K562 (cell line): ENCODE results near the gene FAM24A. TPM values are rescaled to one million over a fixed set of nuclear protein-coding genes. Genes with fewer than 3 reads are reported as not detected.

Experiments
- CBX3 ChIP-seq, 2 experiments: IDR thresholded peaks; 1 replicate in 1 of 2; 2 replicates in 1 of 2; pipeline ENCODE4 v1.6.1; 2012; ENCODE audit warnings: inconsistent platforms in 2 of 2, low read length in 2 of 2, borderline replicate concordance in 1 of 2, control low read depth in 1 of 2
- CCNT2 ChIP-seq: IDR thresholded peaks from 2 replicates; pipeline ENCODE4 v1.6.1; 2011; ENCODE audit warnings: borderline replicate concordance, low read depth, mild to moderate bottlenecking, moderate library complexity, mixed read lengths, low read length; ENCODE audit not compliant: insufficient read length; ENCODE audit errors: extremely low read depth
- E2F8 ChIP-seq: fragments of 450-650 bp; IDR thresholded peaks from 2 replicates; pipeline ENCODE4 v1.7.1; 2018; ENCODE audit warnings: mild to moderate bottlenecking, low read depth; ENCODE audit not compliant: partially characterized antibody
- ETV6 ChIP-seq, 3 experiments: fragments of 150-350 bp in 1 of 3; sonication (generic) in 1 of 3; formaldehyde crosslinking in 1 of 3; IDR thresholded peaks; 2 replicates each; pipeline versions ENCODE4 v1.6.1 to v1.8.0; 2014 to 2022; ENCODE audit warnings: borderline replicate concordance in 2 of 3, low read depth in 2 of 3, antibody characterized with exemption in 1 of 3, low read length in 1 of 3, mild to moderate bottlenecking in 1 of 3, missing genetic modification reagents in 1 of 3
- HMG20A ChIP-seq: fragments of 450-650 bp; formaldehyde crosslinking; conservative IDR thresholded peaks from 2 replicates; pipeline ENCODE4 v1.4.0; 2020; ENCODE audit warnings: mild to moderate bottlenecking, mixed read lengths
- POLR2H ChIP-seq: IDR thresholded peaks from 2 replicates; pipeline ENCODE4 v1.6.1; 2016; ENCODE audit warnings: missing genetic modification characterization, low read depth, mild to moderate bottlenecking, control low read depth, missing compliant biosample characterization, moderate library complexity
- SMAD4 ChIP-seq: fragments of 250-450 bp; sonication (Bioruptor Pico); conservative IDR thresholded peaks from 2 replicates; pipeline ENCODE4 v1.8.0; 2021; ENCODE audit warnings: inconsistent platforms, mild to moderate bottlenecking, moderate library complexity
- SRSF1 ChIP-seq: fragments of 200-400 bp; formaldehyde crosslinking; IDR thresholded peaks from 2 replicates; pipeline ENCODE4 v1.6.1; 2017; ENCODE audit warnings: mild to moderate bottlenecking, low read depth, low read length, moderate library complexity
- ZBTB1 ChIP-seq: sonication (generic); formaldehyde crosslinking; IDR thresholded peaks from 2 replicates; pipeline ENCODE4 v1.8.1; 2023; ENCODE audit warnings: missing genetic modification reagents, low read depth, mild to moderate bottlenecking, borderline replicate concordance
- ZHX1 ChIP-seq: fragments of 150-350 bp; conservative IDR thresholded peaks from 2 replicates; pipeline ENCODE4 v1.6.1; 2014; ENCODE audit warnings: low read length
- ZNF143 ChIP-seq: sonication (generic); formaldehyde crosslinking; IDR thresholded peaks from 2 replicates; pipeline ENCODE4 v1.9.0; 2022; ENCODE audit warnings: mild to moderate bottlenecking, missing genetic modification reagents
- ZNF184 ChIP-seq: sonication (generic); formaldehyde crosslinking; IDR thresholded peaks from 2 replicates; pipeline ENCODE4 v1.5.0; 2020; ENCODE audit warnings: missing genetic modification reagents
- polyA plus RNA-seq, 8 experiments: library from polyadenylated mRNA; depleted of rRNA in 4 of 8; stranded (reverse) in 5 of 8; unstranded in 3 of 8; fragments of >200 nt; fragmentation: Nextera tagmentation in 2 of 8; fragmentation: Illumina TruSeq in 1 of 8; extraction: Ambion mirVana in 2 of 8; extraction: Trizol in 1 of 8; gene quantifications; 2 replicates each; pipeline versions ENCODE4 v1.2.1 to v1.2.3, GENCODE V29; 2011 to 2014; ENCODE audit warnings: inconsistent platforms in 1 of 8, missing spikeins in 1 of 8
- total RNA-seq, 7 experiments: library from RNA; depleted of rRNA in 6 of 7; stranded (reverse); fragments of >200 nt in 6 of 7; fragmentation: Illumina TruSeq in 2 of 7; extraction: Trizol in 2 of 7; gene quantifications; 2 replicates each; pipeline versions ENCODE4 v1.2.1 to v1.2.3, GENCODE V29; 2011 to 2021; ENCODE audit warnings: low replicate concordance in 1 of 7
- TF ChIP-seq, protein P1 (sequence below), 2 experiments: fragments of 450-650 bp; IDR thresholded peaks; 2 replicates each; pipeline ENCODE4 v1.6.1; 2016
- TF ChIP-seq, protein P2 (sequence below): IDR thresholded peaks from 3 replicates; pipeline ENCODE4 v1.6.1; 2011; ENCODE audit warnings: borderline replicate concordance, mild to moderate bottlenecking; ENCODE audit not compliant: insufficient read length, insufficient read depth
- TF ChIP-seq, protein P3 (sequence below), 2 experiments: fragments of 200-800 bp in 1 of 2; sonication (Bioruptor generic) in 1 of 2; sonication (generic) in 1 of 2; formaldehyde crosslinking in 1 of 2; IDR thresholded peaks in 1 of 2; conservative IDR thresholded peaks in 1 of 2; 2 replicates each; pipeline versions ENCODE4 v1.5.0 to v1.6.1; 2016 to 2020; ENCODE audit warnings: missing compliant biosample characterization in 1 of 2, missing genetic modification characterization in 1 of 2, missing genetic modification reagents in 1 of 2

FAM24A gene
- total and polyA plus RNA-seq, 9 of the 15 experiments (the other 6 are each of a cell fraction or from before 2014, with no cell fraction given): not detected

DNA sequence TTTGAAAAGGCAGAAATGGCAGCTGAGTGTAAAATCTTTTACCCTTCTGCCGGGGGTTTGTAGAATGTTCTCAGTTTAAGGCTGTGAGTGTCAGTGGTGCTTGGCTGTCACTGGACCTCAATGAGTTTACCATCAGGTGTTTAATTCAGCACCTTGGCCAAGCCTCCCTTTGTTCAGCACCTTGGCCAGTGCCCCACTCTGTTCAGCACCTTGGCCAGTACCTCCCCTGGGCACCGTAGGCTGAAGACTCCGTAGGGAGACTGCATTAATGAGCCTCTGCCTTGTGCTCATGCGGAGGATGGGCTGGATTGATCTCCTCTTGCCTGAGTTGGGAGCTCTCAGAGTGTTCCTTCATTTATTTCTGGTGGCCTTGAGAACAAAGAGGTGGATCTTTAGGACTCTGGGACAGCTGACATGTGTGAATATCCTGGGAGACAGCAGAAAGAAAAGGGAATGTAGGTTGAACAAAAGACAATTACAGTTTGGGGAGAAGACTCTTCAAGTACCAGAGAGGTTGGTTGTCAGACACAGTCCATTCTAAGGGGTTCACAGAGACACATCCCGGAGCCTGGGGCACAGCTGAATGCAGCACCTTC is 1.6 kb downstream of the FAM24A start (continued):
- no peak for TF ChIP-seq ZHX1
- TF ChIP-seq E2F8: peak; percentile 44
- no peak for TF ChIP-seq ETV6 (IDR thresholded peaks at IDR 0.05; ENCODE audit: borderline replicate concordance in 1 of 2, low read depth in 2 of 2, low read length in 1 of 2)
- TF ChIP-seq ETV6 (CRISPR knock-in tag; IDR thresholded peaks at IDR 0.05; ENCODE audit: borderline replicate concordance): peak; percentile 96
- TF ChIP-seq, protein P1, sequence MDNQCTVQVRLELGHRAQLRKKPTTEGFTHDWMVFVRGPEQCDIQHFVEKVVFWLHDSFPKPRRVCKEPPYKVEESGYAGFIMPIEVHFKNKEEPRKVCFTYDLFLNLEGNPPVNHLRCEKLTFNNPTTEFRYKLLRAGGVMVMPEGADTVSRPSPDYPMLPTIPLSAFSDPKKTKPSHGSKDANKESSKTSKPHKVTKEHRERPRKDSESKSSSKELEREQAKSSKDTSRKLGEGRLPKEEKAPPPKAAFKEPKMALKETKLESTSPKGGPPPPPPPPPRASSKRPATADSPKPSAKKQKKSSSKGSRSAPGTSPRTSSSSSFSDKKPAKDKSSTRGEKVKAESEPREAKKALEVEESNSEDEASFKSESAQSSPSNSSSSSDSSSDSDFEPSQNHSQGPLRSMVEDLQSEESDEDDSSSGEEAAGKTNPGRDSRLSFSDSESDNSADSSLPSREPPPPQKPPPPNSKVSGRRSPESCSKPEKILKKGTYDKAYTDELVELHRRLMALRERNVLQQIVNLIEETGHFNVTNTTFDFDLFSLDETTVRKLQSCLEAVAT (IDR thresholded peaks at IDR 0.05): no peak
- no peak for TF ChIP-seq HMG20A (CRISPR knock-in tag)
- no peak for TF ChIP-seq SRSF1
- 0 out of 2 replicates have a peak, but pooled peaks have one; percentile 38 for TF ChIP-seq ZNF143 (CRISPR knock-in tag)
- peak; percentile 76 for TF ChIP-seq SMAD4 (CRISPR knock-in tag)
- TF ChIP-seq ZBTB1 (CRISPR knock-in tag): peak; percentile 94
- TF ChIP-seq, protein P2, sequence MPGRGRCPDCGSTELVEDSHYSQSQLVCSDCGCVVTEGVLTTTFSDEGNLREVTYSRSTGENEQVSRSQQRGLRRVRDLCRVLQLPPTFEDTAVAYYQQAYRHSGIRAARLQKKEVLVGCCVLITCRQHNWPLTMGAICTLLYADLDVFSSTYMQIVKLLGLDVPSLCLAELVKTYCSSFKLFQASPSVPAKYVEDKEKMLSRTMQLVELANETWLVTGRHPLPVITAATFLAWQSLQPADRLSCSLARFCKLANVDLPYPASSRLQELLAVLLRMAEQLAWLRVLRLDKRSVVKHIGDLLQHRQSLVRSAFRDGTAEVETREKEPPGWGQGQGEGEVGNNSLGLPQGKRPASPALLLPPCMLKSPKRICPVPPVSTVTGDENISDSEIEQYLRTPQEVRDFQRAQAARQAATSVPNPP: no peak
- peak; percentile 84; the same call in 1 of the 2 replicates for TF ChIP-seq ZNF184 (CRISPR knock-in tag)
- peak in 1 of 2 experiments; percentile 72; a peak in 1 of 3 replicates for TF ChIP-seq CBX3 (IDR thresholded peaks at IDR 0.05; ENCODE audit: borderline replicate concordance in 1 of 2, low read length in 2 of 2)
- TF ChIP-seq, protein P3, sequence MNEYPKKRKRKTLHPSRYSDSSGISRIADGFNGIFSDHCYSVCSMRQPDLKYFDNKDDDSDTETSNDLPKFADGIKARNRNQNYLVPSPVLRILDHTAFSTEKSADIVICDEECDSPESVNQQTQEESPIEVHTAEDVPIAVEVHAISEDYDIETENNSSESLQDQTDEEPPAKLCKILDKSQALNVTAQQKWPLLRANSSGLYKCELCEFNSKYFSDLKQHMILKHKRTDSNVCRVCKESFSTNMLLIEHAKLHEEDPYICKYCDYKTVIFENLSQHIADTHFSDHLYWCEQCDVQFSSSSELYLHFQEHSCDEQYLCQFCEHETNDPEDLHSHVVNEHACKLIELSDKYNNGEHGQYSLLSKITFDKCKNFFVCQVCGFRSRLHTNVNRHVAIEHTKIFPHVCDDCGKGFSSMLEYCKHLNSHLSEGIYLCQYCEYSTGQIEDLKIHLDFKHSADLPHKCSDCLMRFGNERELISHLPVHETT (CRISPR knock-in tag; conservative IDR thresholded peaks at IDR 0.05 in 1 of 2, IDR thresholded peaks at IDR 0.05 in 1 of 2): peak; percentile 81 to 99
- TF ChIP-seq CCNT2: no peak
- TF ChIP-seq POLR2H: no peak
